UCSD-AML1 (cell line): Measurements from ENCODE around the gene NUP37.
"Not testable (repeated sequence)": the region's sequence is repeated elsewhere in the genome, so short reads cannot be mapped to it uniquely, and the experiment has no call there.

Source experiments
- DNase-seq: peaks from one replicate; lab custom pipeline; 2025; ENCODE audit not compliant: unreplicated experiment; lab: John Stamatoyannopoulos, UW

Gene NUP37

DNA sequence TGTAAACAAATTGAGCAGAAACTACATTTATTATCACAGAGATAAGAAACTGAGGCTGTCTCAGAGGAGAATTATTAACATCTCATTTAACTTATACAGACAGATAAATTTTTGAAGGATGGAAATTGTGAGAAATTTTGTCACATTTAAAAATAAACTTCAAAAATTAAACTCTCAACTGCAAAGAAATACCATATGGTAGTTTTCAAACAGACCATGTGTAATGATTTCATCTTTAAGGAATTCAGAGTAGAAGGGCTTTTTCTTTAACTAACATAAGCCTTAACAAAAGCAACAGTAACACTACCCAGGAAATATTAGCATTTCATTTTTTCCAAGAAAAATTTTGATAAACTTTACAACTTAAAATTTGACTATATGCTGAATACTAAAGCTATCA is 26.6 kb downstream of the NUP37 start:
- no peak for DNase-seq

DNA sequence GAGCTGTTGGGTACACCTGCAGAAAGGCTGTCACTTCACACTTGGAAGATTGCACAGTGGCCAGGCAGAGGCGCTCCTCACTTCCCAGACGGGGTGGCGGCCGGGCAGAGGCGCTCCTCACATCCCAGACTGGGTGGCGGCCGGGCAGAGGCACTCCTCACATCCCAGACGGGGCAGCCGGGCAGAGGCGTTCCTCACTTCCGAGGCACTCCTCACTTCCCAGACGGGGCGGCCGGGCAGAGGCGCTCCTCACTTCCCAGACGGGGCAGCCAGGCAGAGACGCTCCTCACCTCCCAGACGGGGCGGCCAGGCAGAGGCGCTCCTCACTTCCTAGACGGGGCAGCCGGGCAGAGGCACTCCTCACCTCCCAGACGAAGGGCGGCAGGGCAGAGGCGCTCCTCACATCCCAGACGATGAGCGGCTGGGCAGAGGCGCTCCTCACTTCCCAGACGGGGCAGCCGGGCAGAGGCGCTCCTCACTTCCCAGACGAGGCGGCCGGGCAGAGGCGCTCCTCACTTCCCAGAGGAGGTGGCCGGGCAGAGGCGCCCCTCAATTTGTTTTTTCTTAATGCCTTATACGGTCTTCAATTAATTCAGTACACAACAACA is 30.6 kb downstream of the NUP37 start:
- not testable (repeated sequence) for DNase-seq

DNA sequence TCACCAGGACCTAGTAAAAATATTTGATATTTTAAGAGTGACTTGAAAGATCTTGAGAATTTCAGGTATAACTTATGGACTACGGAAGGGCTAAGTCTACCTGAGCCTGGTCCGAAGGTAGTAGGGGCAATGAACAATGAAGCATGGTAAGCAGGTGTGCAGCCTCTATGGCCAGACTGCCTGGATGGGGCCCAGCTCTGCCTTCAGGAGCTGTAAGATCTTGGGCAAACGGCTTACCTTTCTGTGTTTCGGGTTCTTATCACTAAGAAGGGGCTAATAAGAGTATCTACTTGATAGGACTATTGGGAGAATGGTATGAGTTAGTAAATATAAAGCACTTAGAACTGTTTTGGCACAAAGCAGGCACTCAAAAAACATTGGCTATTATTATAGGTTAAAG is 39.1 kb downstream of the NUP37 start:
- DNase-seq = no peak

DNA sequence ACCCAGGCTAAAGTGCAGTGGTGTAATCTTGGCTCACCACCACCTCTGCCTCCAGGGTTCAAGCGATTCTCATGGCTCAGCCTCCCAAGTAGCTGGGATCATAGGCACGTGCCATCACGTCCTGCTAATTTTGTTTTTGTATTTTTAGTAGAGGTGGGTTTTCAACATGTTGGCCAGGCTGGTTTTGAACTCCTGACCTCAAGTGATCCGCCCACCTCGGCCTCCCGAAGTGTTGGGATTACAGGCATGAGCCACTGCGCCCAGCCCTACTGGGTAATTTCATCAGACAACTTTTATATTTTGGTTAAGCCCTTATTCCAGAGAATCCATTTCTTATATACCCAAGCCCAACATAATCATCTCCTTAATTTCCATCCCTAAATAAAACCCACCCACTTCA is 47.8 kb downstream of the NUP37 start:
- DNase-seq = not testable (repeated sequence)

DNA sequence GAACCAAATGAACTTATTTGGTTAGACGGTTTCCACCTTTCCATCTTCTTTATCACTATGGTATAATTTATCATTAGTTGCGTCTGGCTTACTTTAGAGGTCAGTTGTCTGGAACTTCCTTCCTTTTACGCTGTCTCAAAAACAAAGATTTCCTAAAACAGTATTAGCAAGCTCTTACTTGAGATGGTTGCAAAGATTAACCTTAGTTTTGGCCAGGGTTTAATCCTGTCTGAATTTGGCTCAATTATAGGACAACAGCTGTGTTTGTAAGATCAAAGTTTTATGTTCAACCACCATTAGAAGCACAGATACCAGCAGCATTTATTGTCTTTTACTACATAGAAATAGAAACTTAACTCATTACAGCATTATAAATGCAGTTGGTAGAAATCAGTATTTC is 50.2 kb downstream of the NUP37 start:
- no peak for DNase-seq

DNA sequence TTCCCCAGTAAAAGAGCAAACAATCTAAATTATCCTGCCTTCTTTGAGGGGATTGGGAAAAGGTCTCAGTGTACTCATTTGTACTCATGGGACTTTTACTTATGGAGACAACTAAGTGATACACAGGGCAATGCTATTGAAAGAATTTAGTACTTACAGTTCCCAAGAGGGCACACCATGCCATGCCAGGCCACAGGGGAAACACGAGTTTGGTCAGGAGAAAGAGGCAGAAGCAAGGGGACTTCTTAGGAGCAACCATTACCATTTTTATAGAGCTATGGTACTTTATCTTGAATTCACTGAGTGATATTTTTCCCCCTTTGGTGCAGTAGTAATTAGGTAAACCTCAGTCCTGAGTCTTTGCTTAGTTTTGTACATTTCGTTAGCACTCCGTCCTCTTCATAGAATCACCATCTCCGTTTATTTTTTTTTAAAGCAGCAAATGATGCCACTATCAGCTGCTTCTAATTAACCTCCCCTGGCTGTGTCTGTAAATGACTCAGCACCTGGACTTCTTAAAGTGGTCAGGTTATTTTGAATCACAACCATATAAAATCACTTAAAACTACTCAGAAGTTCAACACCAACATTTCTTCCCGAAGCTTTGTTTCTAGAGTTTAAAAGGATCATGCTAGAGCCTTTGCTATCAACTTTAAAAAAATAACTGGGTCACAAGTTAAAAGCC is 52.2 kb downstream of the NUP37 start:
- no peak for DNase-seq

DNA sequence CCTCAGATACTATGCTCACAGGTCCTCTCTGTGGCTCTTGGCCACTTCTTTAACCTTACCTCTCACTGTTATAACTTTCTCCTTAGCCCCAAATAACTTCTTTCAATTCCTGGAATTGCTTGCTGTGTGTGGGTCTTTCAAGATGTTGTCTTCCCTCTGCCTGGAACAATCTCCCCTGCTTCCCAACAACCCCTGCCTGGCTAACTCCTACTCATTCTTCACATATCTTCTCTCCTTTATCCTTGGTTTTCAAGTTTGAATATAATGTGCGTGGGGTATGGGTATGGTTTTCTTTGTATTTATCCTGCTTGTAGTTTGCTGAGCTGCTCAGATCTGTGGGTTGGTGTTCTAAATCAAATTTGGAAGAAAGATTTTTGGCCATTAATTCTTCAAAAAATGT is 55.4 kb downstream of the NUP37 start:
- DNase-seq = no peak

DNA sequence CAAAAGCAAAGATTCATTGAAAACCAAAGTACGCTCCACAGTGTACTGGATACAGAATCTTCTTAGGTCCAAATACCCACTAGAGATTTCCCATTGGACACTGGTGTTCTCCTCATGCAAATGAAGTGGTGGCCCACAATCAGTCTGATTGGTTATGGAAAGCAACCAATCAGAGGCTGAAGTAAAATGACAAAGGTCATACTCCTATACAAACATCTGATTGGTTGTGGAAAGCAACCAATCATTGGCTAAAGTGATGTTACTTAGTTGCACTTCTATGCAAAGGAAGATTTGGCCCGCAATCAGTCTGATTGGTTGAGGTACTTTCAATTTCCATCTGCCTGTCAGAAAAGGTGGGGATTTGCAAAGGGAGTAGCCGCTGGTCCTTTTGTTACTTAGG is 56.8 kb downstream of the NUP37 start:
- no peak for DNase-seq

DNA sequence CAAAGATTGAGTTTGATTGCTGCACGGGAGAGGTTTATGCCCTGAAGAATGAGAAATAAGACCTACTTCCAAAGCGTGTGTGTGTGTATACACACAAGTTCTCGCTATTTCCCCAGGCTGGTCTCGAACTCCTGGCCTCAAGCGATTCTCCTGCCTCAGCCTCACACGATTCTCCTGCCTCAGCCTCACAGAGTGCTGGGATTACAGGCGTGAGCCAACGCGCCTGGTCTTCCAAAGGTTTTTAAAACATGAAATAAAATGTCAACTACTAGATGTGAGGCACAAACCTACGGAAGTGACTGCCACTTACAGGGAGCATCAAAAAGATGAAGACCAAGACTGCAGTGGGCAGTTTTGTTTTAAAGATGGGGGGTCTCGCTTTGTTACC is 57.5 kb downstream of the NUP37 start:
- no peak for DNase-seq

DNA sequence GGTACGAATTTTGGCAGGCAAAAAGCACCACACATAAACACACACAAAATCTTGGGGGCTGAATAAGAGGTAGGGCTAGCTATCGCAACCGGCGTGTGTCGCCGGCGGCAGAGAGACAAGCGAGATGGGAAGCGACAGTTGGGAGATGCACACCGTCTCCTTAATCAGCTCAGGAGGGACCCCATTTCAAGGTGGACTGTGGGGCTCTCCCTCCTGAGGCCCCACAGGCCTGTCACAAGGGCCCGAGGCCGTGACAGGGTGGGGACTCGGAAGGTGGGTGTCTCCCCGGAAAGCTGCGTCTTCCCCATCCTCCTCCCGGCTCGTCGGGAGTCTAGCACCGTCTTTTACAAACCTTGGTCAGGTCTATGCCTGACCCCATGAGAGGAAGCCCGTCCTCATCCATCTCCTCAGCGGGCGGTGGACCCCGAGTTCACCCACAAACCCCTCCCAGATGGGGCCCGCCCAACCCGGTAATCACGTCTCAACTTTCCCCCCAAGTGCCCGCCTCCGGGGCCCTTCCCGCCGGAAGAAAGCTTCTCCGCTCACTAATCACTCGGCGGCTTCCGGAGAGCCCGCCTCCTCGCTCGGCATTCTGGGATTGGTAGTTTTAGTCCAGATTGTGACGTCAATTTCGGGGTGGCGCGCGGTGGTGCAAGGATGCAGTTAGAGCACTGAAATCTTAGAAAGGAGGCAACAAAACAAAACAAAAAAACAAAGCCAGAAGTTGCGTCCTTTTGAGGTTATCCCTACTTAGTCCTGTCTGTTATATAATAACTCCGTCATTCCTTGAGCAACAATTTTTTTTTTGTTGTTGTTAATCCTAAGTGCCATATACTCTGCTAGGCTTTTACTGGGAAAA is 58.1 kb downstream of the NUP37 start, which contains the start of gene WASHC3:
Gene WASHC3 (minus strand): TSS at position 432 of the 859 bp plus-strand sequence. CDS start 29 bp downstream, at position 403.
- peak; percentile 93 for DNase-seq

DNA sequence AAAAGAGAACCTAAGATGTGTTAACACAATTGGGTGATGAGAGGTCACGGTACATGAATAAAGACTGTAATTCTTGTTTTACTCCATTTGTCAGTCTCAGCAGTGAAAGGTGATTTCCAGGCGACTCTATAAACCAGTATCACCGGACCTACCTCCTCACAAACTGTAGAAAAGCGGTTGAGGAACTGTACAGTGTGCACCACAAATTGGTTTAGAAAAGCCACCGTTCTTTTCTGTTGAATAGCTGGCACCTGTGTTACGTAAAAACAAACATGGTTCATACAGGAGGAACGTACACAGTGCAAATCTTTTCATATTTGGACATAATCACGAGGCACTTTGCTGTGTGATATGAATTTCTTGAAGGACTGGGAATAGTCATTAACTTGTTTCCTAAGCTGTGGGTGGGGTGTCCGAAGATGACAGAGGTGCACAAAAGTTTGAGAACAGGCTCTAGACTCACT is 58.8 kb downstream of the NUP37 start:
- no peak for DNase-seq

DNA sequence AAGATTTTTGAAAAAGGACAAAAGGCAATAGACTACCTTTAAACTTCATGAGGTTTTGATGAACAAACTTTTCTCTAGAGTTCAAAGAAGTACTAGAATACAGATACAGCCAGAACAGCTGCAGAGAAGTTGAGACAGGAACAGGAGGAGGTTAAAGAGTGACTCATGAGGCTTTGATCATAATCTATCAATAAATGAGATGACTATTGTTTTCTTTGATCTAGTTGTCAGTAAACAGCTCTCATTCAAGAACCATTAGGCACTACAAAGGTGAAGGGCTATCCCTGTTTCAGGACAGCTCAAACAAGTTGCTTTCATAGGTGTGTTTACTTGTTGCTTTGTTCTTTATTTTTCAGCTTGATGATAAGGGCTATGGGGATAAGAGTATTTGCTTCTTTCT is 60.6 kb downstream of the NUP37 start:
- DNase-seq = no peak

DNA sequence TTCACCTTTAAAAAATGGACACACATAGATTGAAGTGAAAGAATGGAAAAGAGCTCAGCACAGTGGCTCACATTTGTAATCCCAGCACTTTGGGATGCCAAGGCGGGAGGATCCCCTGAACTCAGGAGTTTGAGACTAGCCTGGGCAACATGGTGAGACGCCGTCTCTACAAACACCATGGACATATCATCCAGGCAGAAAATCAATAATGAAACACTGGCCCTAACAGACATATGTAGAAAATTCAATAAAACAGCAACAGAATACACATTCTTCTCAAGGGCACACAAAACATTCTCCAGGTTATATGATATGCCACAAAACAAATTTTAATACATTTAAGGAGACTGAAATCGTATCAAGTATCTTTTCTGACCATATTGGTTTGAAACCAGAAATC is 65.6 kb downstream of the NUP37 start:
- no peak for DNase-seq

DNA sequence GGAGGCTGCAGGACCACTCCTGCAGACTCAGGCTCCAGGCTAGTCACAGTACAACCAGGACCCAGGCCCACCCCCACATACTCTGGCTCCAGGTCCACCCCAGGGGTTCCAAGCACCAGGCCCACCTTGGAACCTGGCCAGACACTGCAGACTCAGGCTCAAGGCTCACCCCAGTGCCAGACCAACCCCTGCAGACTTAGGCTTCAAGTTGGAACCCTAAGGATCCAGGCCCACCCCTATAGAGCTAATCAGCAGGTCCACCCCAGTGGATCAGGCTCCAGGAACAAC is 66.9 kb downstream of the NUP37 start:
- no peak for DNase-seq

DNA sequence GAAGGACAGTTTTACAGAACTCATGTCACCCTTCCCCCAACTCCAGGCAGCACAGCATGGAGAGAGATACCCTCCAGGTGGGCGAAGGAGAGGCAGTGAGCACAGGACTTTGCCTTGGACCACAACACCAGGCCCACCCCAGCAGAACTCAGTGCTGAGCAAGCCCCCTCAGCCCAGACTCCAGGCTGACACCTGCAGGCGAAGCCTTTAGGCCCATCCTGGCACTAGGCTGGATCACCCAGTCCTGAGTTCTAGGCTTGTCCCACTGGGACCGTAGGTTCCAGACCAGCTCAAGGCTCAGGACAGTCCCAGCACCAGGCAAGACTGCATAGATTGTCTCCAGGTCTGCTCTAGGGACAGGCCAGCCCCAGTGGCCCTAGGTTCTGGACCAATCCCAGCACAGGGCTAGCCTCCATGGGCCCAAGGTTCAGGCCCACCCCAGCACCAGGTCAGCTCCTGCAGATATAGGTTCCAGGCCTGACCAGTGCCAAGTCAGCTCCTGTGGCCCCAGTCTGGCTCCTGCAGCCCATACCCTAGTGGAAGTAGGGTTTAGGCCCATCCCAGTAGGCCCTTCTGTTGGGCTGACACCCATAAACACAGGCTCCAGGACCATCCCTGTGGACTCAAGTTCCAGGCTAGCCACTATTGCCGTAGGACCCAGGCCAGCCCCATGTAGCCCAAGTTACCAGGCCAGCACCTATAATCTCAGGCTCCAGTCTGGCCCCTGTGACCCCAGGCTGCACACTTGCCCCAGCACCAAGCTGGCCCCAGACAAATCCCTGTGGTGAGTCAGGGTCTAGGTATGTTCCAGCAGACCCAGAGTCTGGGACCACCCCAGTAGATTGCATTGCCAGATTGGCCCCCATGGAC is 67.5 kb downstream of the NUP37 start:
- no peak for DNase-seq

DNA sequence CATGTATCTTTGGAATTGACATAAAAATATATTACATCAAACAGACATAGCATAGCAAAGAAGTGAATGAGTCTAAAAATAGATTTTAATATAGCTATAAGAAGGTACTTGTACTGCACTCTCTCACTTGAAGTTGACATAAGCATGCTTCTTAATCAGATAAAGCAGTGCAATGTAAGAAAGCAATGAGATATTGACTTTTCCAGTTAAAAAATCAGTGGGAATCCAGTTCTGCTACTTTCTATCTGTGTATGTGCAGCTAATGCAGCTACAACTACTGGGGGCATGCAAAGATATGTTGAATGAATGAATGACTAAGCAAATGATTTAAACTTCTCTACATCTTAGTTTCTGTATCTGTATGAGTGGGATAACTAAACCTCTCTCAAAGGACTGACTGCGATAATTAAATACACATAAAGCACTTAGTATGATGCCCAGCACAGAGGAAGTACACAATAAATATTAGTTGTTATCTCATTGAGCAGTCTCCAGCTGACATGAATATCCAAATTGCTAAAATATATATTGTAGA is 68.4 kb downstream of the NUP37 start:
- no peak for DNase-seq

DNA sequence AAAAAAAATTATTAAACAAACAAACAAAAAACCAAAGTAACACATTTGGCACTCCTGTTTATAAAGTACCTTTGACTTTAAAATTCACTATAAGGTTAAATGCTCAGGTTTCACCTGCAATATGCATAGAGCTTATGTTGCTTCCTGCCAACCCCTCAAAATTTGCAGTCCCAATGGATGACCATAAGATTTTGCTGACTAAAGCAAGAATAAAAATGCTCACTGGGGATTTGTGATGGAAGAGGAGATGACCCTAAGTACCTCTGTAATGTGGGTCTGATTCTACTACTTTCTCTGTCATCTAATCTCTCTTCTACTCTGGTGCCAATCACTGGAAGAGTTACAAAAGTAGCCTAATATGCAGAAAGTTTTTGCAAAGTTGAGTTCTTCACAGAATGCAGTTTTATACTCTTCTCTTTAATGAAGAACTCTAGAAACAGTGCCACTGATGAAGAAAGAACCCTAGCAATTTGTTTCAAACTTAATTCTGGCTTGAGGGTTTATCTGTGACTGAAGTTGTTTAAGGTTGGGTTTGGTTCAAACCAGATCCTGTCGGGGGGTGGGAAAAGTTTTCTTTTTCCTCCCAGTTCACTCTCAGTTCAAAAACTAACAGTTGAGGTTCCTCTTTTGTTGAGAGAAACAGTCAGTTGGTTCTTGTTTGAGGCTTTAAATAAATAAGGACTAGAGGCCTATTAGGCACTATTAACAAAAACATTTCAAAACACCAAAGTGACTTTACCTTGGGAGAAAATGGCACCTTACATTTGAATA is 69.1 kb downstream of the NUP37 start:
- DNase-seq = no peak

DNA sequence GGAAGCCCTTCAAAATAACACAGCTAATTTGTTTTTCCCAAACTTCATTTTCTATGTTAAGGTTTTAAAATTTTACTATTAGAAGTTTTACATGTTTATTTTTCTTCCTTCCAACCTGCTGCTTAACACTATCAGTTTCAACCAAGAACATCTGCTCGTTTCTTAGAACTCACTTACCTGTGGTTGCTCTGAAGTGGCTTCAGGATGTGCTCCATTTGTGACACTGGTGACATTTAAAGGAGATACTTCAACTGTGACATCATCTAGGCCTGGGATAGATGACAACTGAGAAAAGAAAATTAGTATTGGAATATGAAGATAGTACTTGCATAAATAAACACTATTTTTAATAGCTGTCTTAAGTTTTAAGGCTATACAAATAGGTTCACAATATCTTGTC is 76.0 kb downstream of the NUP37 start:
- no peak for DNase-seq

DNA sequence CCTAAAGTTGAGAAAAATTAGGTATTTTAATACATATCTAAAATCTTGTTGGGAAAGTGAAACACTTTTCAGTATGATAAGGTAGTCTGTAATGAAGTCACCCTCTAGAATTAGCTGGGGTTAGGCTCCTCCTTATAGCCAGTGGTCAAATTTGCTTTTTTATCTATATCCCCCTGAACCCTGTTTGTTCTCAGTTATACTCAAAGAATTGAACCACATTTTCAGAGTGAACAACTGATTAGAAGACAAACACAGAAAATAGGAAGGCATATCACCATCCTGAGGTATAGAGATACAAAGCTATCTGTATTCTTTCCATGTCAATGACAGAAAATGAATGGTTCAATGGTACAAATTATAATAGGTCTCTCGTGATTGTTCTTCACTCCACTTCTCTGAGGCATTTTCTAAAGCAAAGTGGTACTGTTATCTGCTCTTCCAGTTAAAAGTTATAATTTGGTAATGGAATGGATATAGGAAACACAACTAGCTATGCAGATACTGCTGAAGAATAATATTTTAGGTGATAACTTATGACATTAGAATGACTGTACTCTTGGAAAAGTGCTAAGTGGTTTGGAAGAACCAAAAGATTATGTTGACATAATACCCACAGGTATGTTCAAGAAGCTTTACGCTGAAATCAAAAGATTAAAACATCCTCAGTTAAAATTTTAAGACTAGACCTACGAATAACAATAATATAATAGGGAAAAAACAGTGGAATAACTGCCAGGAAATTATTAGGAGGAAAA is 85.7 kb downstream of the NUP37 start:
- DNase-seq = no peak
